HL-60 (cell line): ENCODE measurements around the gene YTHDF1.
A peak's percentile ranks its signal among the peaks of the same experiment; 100 is the strongest.

ENCODE experiments used
- DNase-seq, 2 experiments: peaks; one replicate each; pipeline ENCODE4 v3.0.0-alpha.2; 2010 to 2020; ENCODE audit warnings: low read depth in 1 of 2, low spot score in 1 of 2
- H3K27ac ChIP-seq: fragments of 250-450 bp; sonication (Bioruptor Pico); replicated peaks from 2 replicates; pipeline ENCODE4 v1.5.1; 2020; ENCODE audit warnings: mild to moderate bottlenecking, moderate library complexity
- H3K27me3 ChIP-seq: fragments of 250-450 bp; sonication (Bioruptor Pico); 2 replicates; pipeline ENCODE4 v1.5.1; 2021; ENCODE audit warnings: mild to moderate bottlenecking, moderate library complexity; ENCODE audit not compliant: insufficient read depth, poor library complexity, severe bottlenecking
- H3K4me3 ChIP-seq: replicated peaks from 2 replicates; pipeline ENCODE4 v1.5.1; 2011; ENCODE audit warnings: mild to moderate bottlenecking, control low read depth, low read length; ENCODE audit not compliant: insufficient read depth
- CTCF ChIP-seq: IDR thresholded peaks from one replicate; pipeline ENCODE4 v1.5.1; 2011; ENCODE audit warnings: low read length, control low read depth, inconsistent platforms; ENCODE audit not compliant: insufficient read depth
- GABPA ChIP-seq: IDR thresholded peaks from 2 replicates; pipeline ENCODE4 v1.6.1; 2012; ENCODE audit warnings: low read depth
- POLR2AphosphoS5 ChIP-seq: IDR thresholded peaks from 2 replicates; pipeline ENCODE4 v1.6.1; 2012; ENCODE audit warnings: low read depth
- SPI1 ChIP-seq: IDR thresholded peaks from 2 replicates; pipeline ENCODE4 v1.6.1; 2012; ENCODE audit warnings: low read depth, mild to moderate bottlenecking, borderline replicate concordance
- TF ChIP-seq, protein P1 (sequence below): IDR thresholded peaks from 2 replicates; pipeline ENCODE4 v1.6.1; 2012; ENCODE audit warnings: low read depth; ENCODE audit not compliant: insufficient replicate concordance

YTHDF1 gene

GRCh38 chr20:63185215-63185796 is 30.6 kb downstream of the YTHDF1 start:
- Histone ChIP-seq H3K27ac (no peak overlapping the region), H3K27me3 (peaks cover 7% of the 10 kb centered on the region), H3K4me3 (no peak overlapping the region)
- TF ChIP-seq SPI1 (no peak), GABPA (no peak), POLR2AphosphoS5 (no peak), CTCF (no peak)
- TF ChIP-seq, protein P1, sequence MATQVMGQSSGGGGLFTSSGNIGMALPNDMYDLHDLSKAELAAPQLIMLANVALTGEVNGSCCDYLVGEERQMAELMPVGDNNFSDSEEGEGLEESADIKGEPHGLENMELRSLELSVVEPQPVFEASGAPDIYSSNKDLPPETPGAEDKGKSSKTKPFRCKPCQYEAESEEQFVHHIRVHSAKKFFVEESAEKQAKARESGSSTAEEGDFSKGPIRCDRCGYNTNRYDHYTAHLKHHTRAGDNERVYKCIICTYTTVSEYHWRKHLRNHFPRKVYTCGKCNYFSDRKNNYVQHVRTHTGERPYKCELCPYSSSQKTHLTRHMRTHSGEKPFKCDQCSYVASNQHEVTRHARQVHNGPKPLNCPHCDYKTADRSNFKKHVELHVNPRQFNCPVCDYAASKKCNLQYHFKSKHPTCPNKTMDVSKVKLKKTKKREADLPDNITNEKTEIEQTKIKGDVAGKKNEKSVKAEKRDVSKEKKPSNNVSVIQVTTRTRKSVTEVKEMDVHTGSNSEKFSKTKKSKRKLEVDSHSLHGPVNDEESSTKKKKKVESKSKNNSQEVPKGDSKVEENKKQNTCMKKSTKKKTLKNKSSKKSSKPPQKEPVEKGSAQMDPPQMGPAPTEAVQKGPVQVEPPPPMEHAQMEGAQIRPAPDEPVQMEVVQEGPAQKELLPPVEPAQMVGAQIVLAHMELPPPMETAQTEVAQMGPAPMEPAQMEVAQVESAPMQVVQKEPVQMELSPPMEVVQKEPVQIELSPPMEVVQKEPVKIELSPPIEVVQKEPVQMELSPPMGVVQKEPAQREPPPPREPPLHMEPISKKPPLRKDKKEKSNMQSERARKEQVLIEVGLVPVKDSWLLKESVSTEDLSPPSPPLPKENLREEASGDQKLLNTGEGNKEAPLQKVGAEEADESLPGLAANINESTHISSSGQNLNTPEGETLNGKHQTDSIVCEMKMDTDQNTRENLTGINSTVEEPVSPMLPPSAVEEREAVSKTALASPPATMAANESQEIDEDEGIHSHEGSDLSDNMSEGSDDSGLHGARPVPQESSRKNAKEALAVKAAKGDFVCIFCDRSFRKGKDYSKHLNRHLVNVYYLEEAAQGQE: no peak
- no peak for DNase-seq

- H3K27me3 ChIP-seq: peaks cover 19% of the 10 kb centered on the region
- no peak overlapping the region for H3K27ac ChIP-seq
- no peak overlapping the region for H3K4me3 ChIP-seq
- peak; percentile 77 for TF ChIP-seq CTCF
- TF ChIP-seq, protein P1: no peak
- DNase-seq: peak in 1 of 2 experiments; percentile 36
Measured at GRCh38 chr20:63183422-63184146, 32.3 kb downstream of the YTHDF1 start.

DNA sequence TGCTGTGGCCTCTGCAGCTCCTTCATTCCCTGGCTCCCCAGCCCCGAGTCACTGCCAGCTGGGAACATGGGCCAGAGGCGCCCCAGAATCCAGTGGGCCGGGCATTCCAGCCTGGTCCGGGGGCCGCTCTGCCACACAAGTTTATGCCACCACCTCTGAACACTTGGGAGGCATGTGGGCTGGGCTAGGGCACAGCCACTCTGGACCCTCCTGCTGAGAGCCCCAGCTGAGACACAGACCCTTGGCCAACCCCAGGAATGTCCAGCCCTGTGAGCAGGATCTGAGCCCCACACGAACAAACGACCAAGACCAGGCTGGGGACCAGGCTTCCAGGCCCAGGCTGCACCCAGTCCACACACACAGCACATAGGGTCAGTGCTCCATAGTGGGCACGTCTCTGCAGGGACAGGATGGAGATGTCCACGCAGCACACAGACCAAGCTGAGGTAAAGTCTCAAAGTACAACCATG is 33.0 kb downstream of the YTHDF1 start:
- TF ChIP-seq SPI1: no peak
- no peak for TF ChIP-seq POLR2AphosphoS5
- TF ChIP-seq GABPA: no peak
- TF ChIP-seq, protein P1: no peak
- TF ChIP-seq CTCF: no peak
- Histone ChIP-seq H3K4me3 (no peak overlapping the region), H3K27me3 (peaks cover 24% of the 10 kb centered on the region), H3K27ac (no peak overlapping the region)
- no peak for DNase-seq
